Prostate gland (tissue), 2 donors: ENCODE measurements around the gene B4GALNT3. TPM values are rescaled to one million over a fixed set of nuclear protein-coding genes. Genes with fewer than 3 reads are reported as not detected.

Experiments
- DNase-seq: peaks from one replicate; pipeline ENCODE4 v3.0.0-alpha.2; 2019; ENCODE audit warnings: low spot score
- H3K27ac ChIP-seq, 2 donors: fragments of 200-600 bp; sonication (generic); 2 replicates each; pipeline ENCODE4 v1.5.1; 2017 to 2019
- H3K27me3 ChIP-seq: fragments of 200-600 bp; sonication (generic); replicated peaks from 2 replicates; pipeline ENCODE4 v1.5.1; 2019; ENCODE audit not compliant: insufficient read depth
- H3K36me3 ChIP-seq, 2 donors: fragments of 200-600 bp; sonication (generic); 1 replicate in 1 of 2; 2 replicates in 1 of 2; pipeline versions ENCODE4 v1.5.1 to v1.8.1; 2017 to 2019
- H3K4me1 ChIP-seq: fragments of 200-600 bp; sonication (generic); replicated peaks from 2 replicates; pipeline ENCODE4 v1.5.1; 2019
- H3K4me3 ChIP-seq, 2 donors: fragments of 200-600 bp; sonication (generic); 2 replicates each; pipeline ENCODE4 v1.5.1; 2017 to 2019
- H3K9me3 ChIP-seq: fragments of 200-600 bp; sonication (generic); 2 replicates; pipeline ENCODE4 v1.5.1; 2017
- POLR2A ChIP-seq: fragments of 450-650 bp; IDR thresholded peaks from one replicate; pipeline ENCODE4 v1.6.1; 2016; ENCODE audit warnings: antibody characterized with exemption, mild to moderate bottlenecking
- POLR2AphosphoS5 ChIP-seq: sonication (generic); formaldehyde crosslinking; IDR thresholded peaks from one replicate; pipeline ENCODE4 v1.6.1; 2017; ENCODE audit warnings: antibody characterized with exemption
- WGBS: methylation state at CpG from one replicate; pipeline ENCODE4 v1.1.5; 2018; 5-methylcytosine and 5-hydroxymethylcytosine counted together
- intact Hi-C: fragments of 100-400 bp; cut with DNase I; formaldehyde crosslinking; loops from one replicate; pipeline ENCODE4 v1.14.2; 2022
- total RNA-seq, 2 donors: library from RNA; depleted of rRNA; stranded (reverse); fragments of >200 nt; gene quantifications; one replicate each; pipeline ENCODE4 v1.1.0, GENCODE V29; 2016
- TF ChIP-seq, protein P1 (sequence below), 4 experiments: fragments of 200-600 bp in 2 of 4; fragments of 450-650 bp in 2 of 4; sonication (generic) in 2 of 4; IDR thresholded peaks; 1 replicate in 3 of 4; 2 replicates in 1 of 4; pipeline ENCODE4 v1.5.1; 2016 to 2019; ENCODE audit warnings: antibody characterized with exemption in 4 of 4, mild to moderate bottlenecking in 2 of 4, moderate library complexity in 2 of 4

B4GALNT3 gene
- total RNA-seq, 2 donors from 2014 or later, result 7.1 to 16.3 TPM

GRCh38 chr12:552466-552865 lies 92.7 kb downstream of the B4GALNT3 start:
- no peaks in the 10 kb centered on the region for H3K27me3 ChIP-seq
- intact Hi-C loops, result no loop called here
- no peak overlapping the region for H3K27ac ChIP-seq
- no peak for DNase-seq
- TF ChIP-seq, protein P1, sequence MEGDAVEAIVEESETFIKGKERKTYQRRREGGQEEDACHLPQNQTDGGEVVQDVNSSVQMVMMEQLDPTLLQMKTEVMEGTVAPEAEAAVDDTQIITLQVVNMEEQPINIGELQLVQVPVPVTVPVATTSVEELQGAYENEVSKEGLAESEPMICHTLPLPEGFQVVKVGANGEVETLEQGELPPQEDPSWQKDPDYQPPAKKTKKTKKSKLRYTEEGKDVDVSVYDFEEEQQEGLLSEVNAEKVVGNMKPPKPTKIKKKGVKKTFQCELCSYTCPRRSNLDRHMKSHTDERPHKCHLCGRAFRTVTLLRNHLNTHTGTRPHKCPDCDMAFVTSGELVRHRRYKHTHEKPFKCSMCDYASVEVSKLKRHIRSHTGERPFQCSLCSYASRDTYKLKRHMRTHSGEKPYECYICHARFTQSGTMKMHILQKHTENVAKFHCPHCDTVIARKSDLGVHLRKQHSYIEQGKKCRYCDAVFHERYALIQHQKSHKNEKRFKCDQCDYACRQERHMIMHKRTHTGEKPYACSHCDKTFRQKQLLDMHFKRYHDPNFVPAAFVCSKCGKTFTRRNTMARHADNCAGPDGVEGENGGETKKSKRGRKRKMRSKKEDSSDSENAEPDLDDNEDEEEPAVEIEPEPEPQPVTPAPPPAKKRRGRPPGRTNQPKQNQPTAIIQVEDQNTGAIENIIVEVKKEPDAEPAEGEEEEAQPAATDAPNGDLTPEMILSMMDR (IDR thresholded peaks at IDR 0.05), result no peak
- TF ChIP-seq POLR2A (no peak), POLR2AphosphoS5 (no peak)
- H3K4me3 ChIP-seq, result no peak overlapping the region
- H3K36me3 ChIP-seq, result no peaks in the 10 kb centered on the region
- H3K4me1 ChIP-seq, result no peaks in the 10 kb centered on the region
- H3K9me3 ChIP-seq, result no peaks in the 10 kb centered on the region
- 62% methylated on average over 6 of the region's 6 CpGs for WGBS

GRCh38 chr12:553216-554000 lies 93.7 kb downstream of the B4GALNT3 start:
- Histone ChIP-seq H3K27me3 (no peaks in the 10 kb centered on the region), H3K27ac (no peak overlapping the region), H3K4me3 (no peak overlapping the region), H3K36me3 (no peaks in the 10 kb centered on the region), H3K4me1 (no peaks in the 10 kb centered on the region), H3K9me3 (no peaks in the 10 kb centered on the region)
- no peak for TF ChIP-seq POLR2A
- TF ChIP-seq, protein P1 (IDR thresholded peaks at IDR 0.05), result no peak
- no peak for TF ChIP-seq POLR2AphosphoS5
- 90% methylated on average over 23 of the region's 23 CpGs for WGBS
- intact Hi-C loops, result no loop called here
- DNase-seq, result no peak

- Histone ChIP-seq H3K36me3 (no peaks in the 10 kb centered on the region), H3K27ac (no peak overlapping the region), H3K4me1 (no peaks in the 10 kb centered on the region), H3K9me3 (no peaks in the 10 kb centered on the region), H3K4me3 (no peak overlapping the region), H3K27me3 (no peaks in the 10 kb centered on the region)
- intact Hi-C loops, result no loop called here
- DNase-seq, result no peak
- WGBS, result 93% methylated on average over 8 of the region's 8 CpGs
- no peak for TF ChIP-seq POLR2A
- TF ChIP-seq, protein P1 (IDR thresholded peaks at IDR 0.05), result no peak
- TF ChIP-seq POLR2AphosphoS5, result no peak
Measured at GRCh38 chr12:554001-554285, 94.2 kb downstream of the B4GALNT3 start.

- intact Hi-C loops, result no loop called here
- H3K36me3 ChIP-seq, result no peaks in the 10 kb centered on the region
- no peak for DNase-seq
- no peaks in the 10 kb centered on the region for H3K4me1 ChIP-seq
- no peak overlapping the region for H3K27ac ChIP-seq
- 89% methylated on average over 20 of the region's 20 CpGs for WGBS
- no peaks in the 10 kb centered on the region for H3K27me3 ChIP-seq
- H3K4me3 ChIP-seq, result no peak overlapping the region
- TF ChIP-seq, protein P1 (IDR thresholded peaks at IDR 0.05), result no peak
- TF ChIP-seq POLR2AphosphoS5 (no peak), POLR2A (no peak)
- no peaks in the 10 kb centered on the region for H3K9me3 ChIP-seq
Measured at GRCh38 chr12:556498-556897, 96.8 kb downstream of the B4GALNT3 start.

DNA sequence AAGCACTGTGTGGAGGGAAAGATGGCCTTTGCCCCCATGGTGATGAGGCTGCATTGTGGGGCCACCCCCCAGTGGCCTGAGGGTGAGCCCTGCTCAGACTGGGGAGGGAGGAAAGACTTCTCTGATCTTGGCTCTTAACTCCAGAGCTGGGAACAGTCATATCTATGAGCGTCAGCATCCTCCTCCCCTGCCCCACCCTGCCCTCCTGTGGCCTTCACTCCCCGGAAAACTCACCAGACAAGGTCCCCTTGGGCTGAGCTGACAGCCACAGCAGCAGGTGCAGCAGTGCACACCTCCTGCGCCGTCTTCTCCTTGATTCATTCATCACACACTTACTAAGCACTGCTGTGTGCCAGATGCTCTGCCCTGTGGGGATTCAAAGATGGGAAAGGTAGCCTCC lies 98.8 kb downstream of the B4GALNT3 start:
- intact Hi-C loops, result no loop called here
- Histone ChIP-seq H3K27me3 (no peaks in the 10 kb centered on the region), H3K4me3 (no peak overlapping the region), H3K9me3 (no peaks in the 10 kb centered on the region), H3K27ac (no peak overlapping the region), H3K36me3 (no peaks in the 10 kb centered on the region), H3K4me1 (no peaks in the 10 kb centered on the region)
- DNase-seq, result no peak
- no peak for TF ChIP-seq POLR2AphosphoS5
- TF ChIP-seq, protein P1 (IDR thresholded peaks at IDR 0.05), result no peak
- no peak for TF ChIP-seq POLR2A
- WGBS, result 76% methylated on average over 4 of the region's 4 CpGs
